Measurements from ENCODE around the gene SIRT4.
"Not testable (repeated sequence)": the region's sequence is repeated elsewhere in the genome, so short reads cannot be mapped to it uniquely, and the experiment has no call there.

SIRT4 gene, protein sequence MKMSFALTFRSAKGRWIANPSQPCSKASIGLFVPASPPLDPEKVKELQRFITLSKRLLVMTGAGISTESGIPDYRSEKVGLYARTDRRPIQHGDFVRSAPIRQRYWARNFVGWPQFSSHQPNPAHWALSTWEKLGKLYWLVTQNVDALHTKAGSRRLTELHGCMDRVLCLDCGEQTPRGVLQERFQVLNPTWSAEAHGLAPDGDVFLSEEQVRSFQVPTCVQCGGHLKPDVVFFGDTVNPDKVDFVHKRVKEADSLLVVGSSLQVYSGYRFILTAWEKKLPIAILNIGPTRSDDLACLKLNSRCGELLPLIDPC

DNA sequence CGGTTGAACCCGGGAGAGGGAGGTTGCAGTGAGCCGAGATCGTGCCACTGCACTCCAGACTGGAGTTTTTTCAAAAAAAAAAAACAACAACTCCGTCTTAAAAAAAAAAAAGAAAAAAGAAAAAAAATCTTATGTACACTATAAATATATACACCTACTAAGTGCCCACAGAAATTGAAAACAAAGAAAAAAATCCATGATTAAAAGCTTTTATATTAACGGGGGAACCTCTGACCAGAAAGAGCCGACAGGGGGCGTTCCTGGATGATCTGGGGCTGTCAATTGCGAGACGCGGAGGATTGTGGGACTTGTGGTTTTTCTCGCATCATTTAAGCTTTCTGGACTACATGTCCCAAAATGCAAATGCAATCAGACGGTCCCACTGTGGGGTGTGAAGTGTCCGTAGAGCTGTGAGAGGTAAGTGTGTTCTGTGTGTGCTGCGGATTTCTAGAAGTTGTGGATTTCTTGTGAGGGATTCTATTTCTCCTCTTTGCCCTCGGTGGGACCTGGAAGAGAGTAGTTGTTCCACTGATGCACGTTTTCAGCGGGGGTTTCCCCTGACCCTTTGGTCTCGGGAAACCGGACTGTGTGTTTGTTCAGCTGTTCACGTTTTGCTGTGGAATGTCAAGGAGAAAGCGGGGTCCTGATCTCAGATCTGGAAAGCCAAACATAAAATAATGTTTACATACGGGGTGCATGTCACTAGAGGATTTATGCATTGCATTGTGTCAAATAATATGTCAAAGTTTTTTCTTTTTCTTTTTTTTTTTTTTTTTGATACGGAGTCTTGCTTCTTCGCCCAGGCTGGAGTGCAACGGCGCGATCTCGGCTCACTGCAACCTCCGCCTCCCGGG is at the start of gene SIRT4:
Gene SIRT4 (plus strand): TSS at position 360 of the 854 bp plus-strand sequence. CDS start 1,241 bp downstream, outside the sequence.
- Histone ChIP-seq H3K4me3 (ENCODE audit: low read length) (peak within 1 kb of the TSS; percentile 97), H3K27me3 (ENCODE audit: control insufficient read depth, insufficient read depth, low read length) (no peaks in the 10 kb centered on the region), H3K4me1 (ENCODE audit: control insufficient read depth, low read depth, low read length) (no peaks in the 10 kb centered on the region), H3K36me3 (ENCODE audit: control insufficient read depth, low read depth, low read length) (no peaks in the 10 kb centered on the region), H3K9me3 (ENCODE audit: control insufficient read depth, low read depth, low read length) (no peaks in the 10 kb centered on the region), H3K9ac (ENCODE audit: low read length) (peak within 1 kb of the TSS; percentile 84), H3K27ac (ENCODE audit: low read length) (peak within 1 kb of the TSS; percentile 83)

DNA sequence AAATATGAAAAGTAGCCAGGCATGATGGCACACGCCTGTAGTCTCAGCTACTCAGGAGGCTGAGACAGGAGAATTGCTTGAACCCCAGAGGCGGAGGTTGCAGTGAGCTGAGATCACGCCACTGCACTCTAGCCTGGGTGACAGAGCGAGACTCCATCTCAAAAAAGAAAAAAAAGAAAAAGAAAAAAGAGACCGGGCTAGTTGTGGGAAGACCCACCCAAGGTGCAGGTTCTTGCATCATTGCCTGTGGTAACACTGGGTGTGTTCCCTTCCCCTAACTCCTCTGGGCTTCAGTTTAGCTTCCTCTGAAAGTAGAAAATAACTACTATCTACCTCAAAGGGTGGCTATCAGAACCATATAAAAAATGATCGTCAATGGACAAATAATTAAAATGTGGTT is 48.8 kb upstream of the SIRT4 start:
- not testable (repeated sequence) for H3K4me1 ChIP-seq (ENCODE audit: control insufficient read depth, low read depth, low read length); H3K36me3 ChIP-seq (ENCODE audit: control insufficient read depth, low read depth, low read length); H3K9ac ChIP-seq (ENCODE audit: low read length); H3K4me3 ChIP-seq (ENCODE audit: low read length); H3K9me3 ChIP-seq (ENCODE audit: control insufficient read depth, low read depth, low read length); H3K27me3 ChIP-seq (ENCODE audit: control insufficient read depth, insufficient read depth, low read length); H3K27ac ChIP-seq (ENCODE audit: low read length)

DNA sequence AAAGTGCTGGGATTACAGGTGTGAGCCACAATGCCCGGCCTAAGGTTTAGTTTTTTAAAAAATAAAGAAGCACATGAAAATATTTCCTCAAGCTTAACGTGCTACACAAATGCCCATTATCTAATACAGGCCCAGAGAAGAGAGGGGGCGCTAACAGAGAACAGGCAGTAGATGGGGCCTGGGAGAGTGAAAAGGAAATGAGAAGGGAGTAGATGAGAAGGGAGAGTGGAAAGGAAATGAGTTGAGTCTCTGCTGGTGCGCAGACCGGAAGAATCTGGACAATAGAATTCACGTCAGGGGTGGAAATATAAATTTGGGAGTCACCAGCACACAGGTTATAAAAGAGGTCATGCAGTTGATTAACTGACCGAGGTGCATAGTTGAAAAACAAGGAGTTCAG is 47.3 kb upstream of the SIRT4 start:
- Histone ChIP-seq H3K4me1 (ENCODE audit: control insufficient read depth, low read depth, low read length) (peaks cover 7% of the 10 kb centered on the region), H3K27ac (ENCODE audit: low read length) (no peak overlapping the region)

DNA sequence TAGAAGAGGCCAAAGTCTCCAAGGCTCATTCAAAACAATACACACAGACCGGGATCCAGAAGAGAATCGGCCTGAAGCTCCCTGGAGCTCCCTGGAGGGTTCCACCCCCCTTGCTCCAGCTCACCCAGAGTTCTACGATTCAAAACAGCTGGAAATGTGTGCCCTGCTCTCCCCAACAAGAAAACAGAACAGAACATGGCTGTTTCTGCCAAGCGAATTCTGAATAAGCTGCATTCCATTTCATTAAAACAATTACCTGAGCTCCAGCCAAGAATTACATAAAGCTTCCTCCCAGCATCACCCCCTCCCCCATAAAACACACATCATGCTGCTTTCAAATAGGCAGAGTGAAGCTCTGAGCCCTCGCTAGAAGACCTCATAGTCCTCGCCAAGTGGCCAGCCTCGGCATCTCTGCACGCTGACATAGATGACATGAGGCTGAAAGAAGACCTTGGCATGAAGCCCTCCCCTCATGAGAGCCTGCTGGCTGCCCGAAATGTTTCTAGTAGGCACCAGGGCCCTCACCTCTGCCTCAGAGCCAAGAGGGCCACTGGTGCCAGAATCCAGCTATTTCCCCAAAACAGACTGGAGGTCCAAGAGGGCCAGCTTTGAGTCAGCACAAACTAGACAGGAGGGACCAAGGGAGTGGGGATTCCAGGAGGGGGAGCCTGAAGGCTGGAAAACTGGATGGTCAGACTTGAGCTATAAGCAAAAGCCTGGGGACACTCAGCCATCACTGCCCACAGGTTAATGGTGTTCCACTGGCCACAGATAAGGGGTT is 44.9 kb upstream of the SIRT4 start:
- H3K27ac ChIP-seq (ENCODE audit: low read length), result no peak overlapping the region
- peaks cover 7% of the 10 kb centered on the region for H3K4me1 ChIP-seq (ENCODE audit: control insufficient read depth, low read depth, low read length)
- H3K9ac ChIP-seq (ENCODE audit: low read length), result no peak overlapping the region
- H3K4me3 ChIP-seq (ENCODE audit: low read length), result no peak overlapping the region
- no peaks in the 10 kb centered on the region for H3K9me3 ChIP-seq (ENCODE audit: control insufficient read depth, low read depth, low read length)
- no peaks in the 10 kb centered on the region for H3K27me3 ChIP-seq (ENCODE audit: control insufficient read depth, insufficient read depth, low read length)
- H3K36me3 ChIP-seq (ENCODE audit: control insufficient read depth, low read depth, low read length), result no peaks in the 10 kb centered on the region

More for the DNA sequence above, 47.3 kb upstream of the SIRT4 start:
- no peaks in the 10 kb centered on the region for H3K9me3 ChIP-seq (ENCODE audit: control insufficient read depth, low read depth, low read length)
- H3K36me3 ChIP-seq (ENCODE audit: control insufficient read depth, low read depth, low read length), result no peaks in the 10 kb centered on the region
- H3K4me3 ChIP-seq (ENCODE audit: low read length), result no peak overlapping the region
- H3K9ac ChIP-seq (ENCODE audit: low read length), result no peak overlapping the region
- H3K27me3 ChIP-seq (ENCODE audit: control insufficient read depth, insufficient read depth, low read length), result no peaks in the 10 kb centered on the region

DNA sequence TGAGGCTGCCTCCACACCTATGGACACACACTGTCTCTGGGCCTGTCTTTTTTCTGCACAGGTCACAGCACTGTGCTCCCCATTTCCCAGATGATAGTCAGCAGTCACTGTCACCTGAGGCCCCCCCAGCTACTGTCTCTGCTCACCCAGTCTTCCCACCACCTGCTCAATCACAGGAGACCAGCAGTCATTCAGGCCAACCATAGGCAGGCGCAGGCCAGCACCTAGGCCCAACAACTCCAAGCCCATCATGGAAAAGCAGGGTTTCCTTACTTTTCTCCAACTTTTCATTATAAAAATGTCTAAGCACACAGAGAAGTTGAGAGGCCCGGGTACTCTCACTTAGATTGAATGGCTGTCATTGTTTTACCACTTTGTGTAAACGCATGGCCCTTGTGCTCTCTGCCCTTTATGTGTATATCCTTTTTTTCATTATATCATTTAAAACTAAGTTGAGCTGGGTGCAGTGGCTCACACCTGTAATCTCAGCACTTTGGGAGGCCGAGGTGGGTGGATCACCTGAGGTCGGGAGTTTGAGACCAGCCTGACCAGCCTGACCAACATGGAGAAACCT is 43.7 kb upstream of the SIRT4 start:
- H3K4me1 ChIP-seq (ENCODE audit: control insufficient read depth, low read depth, low read length), result peaks cover 9% of the 10 kb centered on the region
- no peaks in the 10 kb centered on the region for H3K36me3 ChIP-seq (ENCODE audit: control insufficient read depth, low read depth, low read length)
- H3K4me3 ChIP-seq (ENCODE audit: low read length), result no peak overlapping the region
- no peaks in the 10 kb centered on the region for H3K27me3 ChIP-seq (ENCODE audit: control insufficient read depth, insufficient read depth, low read length)
- H3K9ac ChIP-seq (ENCODE audit: low read length), result no peak overlapping the region
- no peak overlapping the region for H3K27ac ChIP-seq (ENCODE audit: low read length)
- H3K9me3 ChIP-seq (ENCODE audit: control insufficient read depth, low read depth, low read length), result no peaks in the 10 kb centered on the region

DNA sequence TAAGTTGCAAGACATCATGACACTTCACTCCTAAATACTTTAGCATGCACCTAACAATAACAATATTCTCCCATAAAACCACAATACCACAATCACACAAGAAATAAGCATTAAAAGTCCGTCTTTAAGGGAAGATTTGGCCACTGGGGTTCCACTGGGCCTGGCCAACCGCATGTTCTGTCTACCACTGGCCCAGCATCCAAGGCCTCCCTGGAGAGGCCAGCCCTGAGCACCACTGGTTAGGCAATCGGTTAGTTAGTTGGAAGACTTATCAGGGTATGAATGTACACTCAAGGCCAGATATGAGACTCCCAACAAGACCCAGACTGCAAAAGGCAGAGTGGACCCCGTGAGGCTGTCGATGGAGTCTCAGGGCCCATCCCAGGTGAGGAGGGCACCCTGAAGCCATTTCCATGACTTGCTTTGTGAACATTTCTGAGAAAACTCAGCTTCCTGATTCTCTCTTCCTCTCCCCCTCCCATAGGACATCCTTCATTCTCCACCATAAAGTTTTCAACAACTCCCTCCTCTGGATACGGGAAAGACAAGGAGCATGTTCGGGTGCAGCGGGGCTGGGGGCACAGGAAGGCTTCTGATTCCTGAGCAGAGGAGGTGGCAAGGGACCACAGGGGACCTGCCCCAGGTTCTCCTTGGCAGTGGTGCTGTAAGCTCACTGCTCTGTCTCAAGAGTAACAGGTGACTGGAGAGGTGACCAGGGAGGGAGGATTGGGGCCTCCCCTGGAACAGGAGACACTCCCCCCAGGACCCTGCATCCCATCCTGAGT is 42.5 kb upstream of the SIRT4 start:
- H3K4me1 ChIP-seq (ENCODE audit: control insufficient read depth, low read depth, low read length), result peaks cover 21% of the 10 kb centered on the region
- no peaks in the 10 kb centered on the region for H3K9me3 ChIP-seq (ENCODE audit: control insufficient read depth, low read depth, low read length)
- H3K27ac ChIP-seq (ENCODE audit: low read length), result no peak overlapping the region
- no peak overlapping the region for H3K9ac ChIP-seq (ENCODE audit: low read length)
- no peaks in the 10 kb centered on the region for H3K36me3 ChIP-seq (ENCODE audit: control insufficient read depth, low read depth, low read length)
- no peak overlapping the region for H3K4me3 ChIP-seq (ENCODE audit: low read length)
- H3K27me3 ChIP-seq (ENCODE audit: control insufficient read depth, insufficient read depth, low read length), result no peaks in the 10 kb centered on the region

DNA sequence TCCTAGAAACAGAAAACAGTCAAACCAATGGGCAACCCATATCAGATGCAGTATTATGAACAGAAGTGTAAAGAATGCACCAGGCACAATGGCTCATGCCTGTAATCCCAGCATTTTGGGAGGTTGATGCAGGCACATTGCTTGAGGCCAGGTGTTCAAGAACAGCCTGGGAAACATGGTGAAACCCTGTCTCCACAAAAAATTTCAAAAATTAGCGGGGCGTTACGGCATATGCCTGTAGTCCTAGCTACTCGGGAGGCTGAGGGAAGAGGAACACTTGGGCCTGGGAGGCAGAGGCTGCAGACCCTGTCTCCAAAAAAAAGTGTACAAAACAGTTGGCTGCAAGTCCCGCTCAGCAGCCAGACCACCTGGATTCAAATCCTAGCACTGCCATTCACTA is 41.5 kb upstream of the SIRT4 start:
- Histone ChIP-seq H3K27ac (ENCODE audit: low read length) (no peak overlapping the region), H3K36me3 (ENCODE audit: control insufficient read depth, low read depth, low read length) (no peaks in the 10 kb centered on the region), H3K4me3 (ENCODE audit: low read length) (no peak overlapping the region), H3K4me1 (ENCODE audit: control insufficient read depth, low read depth, low read length) (peaks cover 23% of the 10 kb centered on the region), H3K9ac (ENCODE audit: low read length) (no peak overlapping the region), H3K9me3 (ENCODE audit: control insufficient read depth, low read depth, low read length) (no peaks in the 10 kb centered on the region), H3K27me3 (ENCODE audit: control insufficient read depth, insufficient read depth, low read length) (no peaks in the 10 kb centered on the region)

DNA sequence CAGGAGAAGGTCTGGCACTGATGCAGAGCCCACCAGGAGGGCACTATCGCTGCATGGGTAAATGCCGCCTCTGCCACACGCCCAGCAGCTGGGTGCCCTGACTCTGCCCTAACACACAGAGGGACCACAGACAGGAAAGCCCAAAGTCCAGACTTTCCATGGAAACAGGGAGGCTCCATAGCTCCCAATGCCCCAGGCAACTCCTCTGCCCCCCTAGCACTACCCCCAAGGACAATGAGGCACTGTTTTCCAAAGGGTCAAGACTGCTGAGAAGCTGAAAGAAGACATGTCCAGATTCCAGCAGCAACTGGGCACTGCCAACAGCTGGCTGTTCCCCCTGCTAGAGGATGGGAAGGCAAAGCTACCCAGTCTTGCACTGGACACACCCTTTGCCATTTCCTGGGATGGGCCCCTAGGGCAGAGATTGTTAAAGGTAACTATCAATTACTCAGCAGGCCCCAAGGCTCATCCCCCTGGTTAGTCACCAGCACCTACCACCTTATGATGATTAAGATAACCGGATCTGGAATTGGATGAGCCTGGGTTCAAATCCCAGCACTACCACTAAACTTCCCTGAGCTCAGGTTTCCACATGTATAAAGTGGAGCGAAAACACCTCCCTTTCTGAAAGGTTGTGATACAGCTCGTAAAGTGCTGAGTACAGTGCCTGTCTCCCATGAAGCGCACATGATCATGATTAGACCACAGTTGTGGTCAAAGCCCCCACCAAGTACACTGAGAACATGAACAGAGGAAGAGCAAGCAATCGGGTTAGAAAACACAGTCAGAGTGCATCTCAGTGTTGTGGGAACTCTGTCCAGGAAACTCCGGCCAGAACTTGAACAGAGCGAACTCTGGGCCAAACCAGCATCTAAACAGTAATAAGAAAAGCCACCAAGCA is 39.9 kb upstream of the SIRT4 start:
- Histone ChIP-seq H3K27ac (ENCODE audit: low read length) (no peak overlapping the region), H3K36me3 (ENCODE audit: control insufficient read depth, low read depth, low read length) (no peaks in the 10 kb centered on the region), H3K4me3 (ENCODE audit: low read length) (no peak overlapping the region), H3K4me1 (ENCODE audit: control insufficient read depth, low read depth, low read length) (peaks cover 25% of the 10 kb centered on the region), H3K27me3 (ENCODE audit: control insufficient read depth, insufficient read depth, low read length) (no peaks in the 10 kb centered on the region), H3K9me3 (ENCODE audit: control insufficient read depth, low read depth, low read length) (no peaks in the 10 kb centered on the region), H3K9ac (ENCODE audit: low read length) (no peak overlapping the region)

DNA sequence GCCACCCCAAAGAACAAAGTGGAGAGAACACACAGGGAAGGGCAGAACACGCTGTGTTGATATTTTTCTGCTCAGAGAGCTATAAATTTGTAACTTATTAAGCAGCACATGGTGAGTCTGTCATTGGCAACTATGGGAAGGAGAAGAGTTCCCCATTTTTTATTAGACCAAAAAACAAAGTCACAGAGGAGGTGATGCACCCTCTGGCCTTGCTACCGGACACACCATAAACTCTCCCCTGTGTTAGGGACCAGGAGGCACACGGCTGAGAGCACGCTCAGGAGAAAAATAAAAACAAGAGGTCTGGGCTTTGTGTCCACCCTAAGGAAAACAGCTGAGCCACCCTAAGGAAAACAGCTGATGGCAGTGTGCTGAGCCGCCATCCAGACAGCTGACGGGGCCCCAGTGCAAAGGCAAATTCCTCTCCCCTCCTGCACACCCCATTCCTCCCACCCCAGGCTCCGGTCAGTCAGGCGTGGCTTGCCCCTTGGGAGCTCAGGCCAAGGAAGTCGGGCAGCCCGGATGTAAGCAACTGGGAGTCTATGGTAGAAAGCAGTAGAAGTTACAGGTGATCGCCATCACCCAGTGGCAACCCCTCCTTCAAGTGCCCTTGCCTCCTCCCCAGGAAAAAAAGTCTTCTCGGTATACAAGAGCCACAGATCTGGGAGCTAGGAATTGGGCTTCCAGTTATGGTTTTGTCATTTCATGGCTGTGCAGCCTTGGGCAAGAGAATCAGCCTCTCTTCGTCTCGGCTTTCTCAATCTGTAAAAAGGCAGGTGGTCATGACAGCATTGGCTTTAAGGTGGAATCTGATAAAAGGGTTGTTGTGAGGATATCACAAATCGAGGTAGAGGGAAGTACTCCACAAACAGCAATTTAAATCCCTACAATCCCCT is 39.0 kb upstream of the SIRT4 start:
- Histone ChIP-seq H3K27ac (ENCODE audit: low read length) (no peak overlapping the region), H3K9me3 (ENCODE audit: control insufficient read depth, low read depth, low read length) (no peaks in the 10 kb centered on the region), H3K4me1 (ENCODE audit: control insufficient read depth, low read depth, low read length) (peaks cover 22% of the 10 kb centered on the region), H3K4me3 (ENCODE audit: low read length) (no peak overlapping the region), H3K9ac (ENCODE audit: low read length) (no peak overlapping the region), H3K36me3 (ENCODE audit: control insufficient read depth, low read depth, low read length) (no peaks in the 10 kb centered on the region), H3K27me3 (ENCODE audit: control insufficient read depth, insufficient read depth, low read length) (no peaks in the 10 kb centered on the region)

Measured in iPS-18a (cell line).